Type B pancreatic cell (in vitro differentiated cells): ENCODE data around the gene IFITM2. TPM values are rescaled to one million over a fixed set of nuclear protein-coding genes. Genes with fewer than 3 reads are reported as not detected.

Source experiments
- DNase-seq: peaks from one replicate; pipeline ENCODE4 v3.0.0; 2021; ENCODE audit warnings: mixed read lengths; ENCODE audit not compliant: unreplicated experiment; ENCODE audit errors: extremely low spot score
- H3K27ac Mint-ChIP-seq: 2 replicates; pipeline ENCODE4 v1.8.0; 2021; ENCODE audit warnings: mild to moderate bottlenecking, mixed read lengths
- H3K27me3 Mint-ChIP-seq: 2 replicates; pipeline ENCODE4 v1.8.0; 2021; ENCODE audit warnings: mixed read lengths
- H3K36me3 Mint-ChIP-seq: 2 replicates; pipeline ENCODE4 v1.8.0; 2021; ENCODE audit warnings: mixed read lengths
- H3K4me1 Mint-ChIP-seq: one replicate; pipeline ENCODE4 v1.8.0; 2021; ENCODE audit warnings: mixed read lengths; ENCODE audit not compliant: unreplicated experiment
- H3K4me3 Mint-ChIP-seq: 2 replicates; pipeline ENCODE4 v1.8.0; 2021; ENCODE audit warnings: mild to moderate bottlenecking, mixed read lengths
- H3K9me3 Mint-ChIP-seq: 2 replicates; pipeline ENCODE4 v1.8.0; 2021; ENCODE audit warnings: mixed read lengths
- total RNA-seq: library from RNA; stranded (reverse); gene quantifications from 2 replicates; pipeline ENCODE4 v1.2.1, GENCODE V29; 2021; ENCODE audit warnings: low replicate concordance
- TF ChIP-seq, protein P1 (sequence below): fragments of 200-600 bp; sonication (generic); conservative IDR thresholded peaks from 2 replicates; pipeline ENCODE4 v1.5.0; 2021; ENCODE audit warnings: antibody characterized with exemption, mild to moderate bottlenecking

IFITM2 gene
- total RNA-seq, 1 donor from 2014 or later, result 238 TPM

DNA sequence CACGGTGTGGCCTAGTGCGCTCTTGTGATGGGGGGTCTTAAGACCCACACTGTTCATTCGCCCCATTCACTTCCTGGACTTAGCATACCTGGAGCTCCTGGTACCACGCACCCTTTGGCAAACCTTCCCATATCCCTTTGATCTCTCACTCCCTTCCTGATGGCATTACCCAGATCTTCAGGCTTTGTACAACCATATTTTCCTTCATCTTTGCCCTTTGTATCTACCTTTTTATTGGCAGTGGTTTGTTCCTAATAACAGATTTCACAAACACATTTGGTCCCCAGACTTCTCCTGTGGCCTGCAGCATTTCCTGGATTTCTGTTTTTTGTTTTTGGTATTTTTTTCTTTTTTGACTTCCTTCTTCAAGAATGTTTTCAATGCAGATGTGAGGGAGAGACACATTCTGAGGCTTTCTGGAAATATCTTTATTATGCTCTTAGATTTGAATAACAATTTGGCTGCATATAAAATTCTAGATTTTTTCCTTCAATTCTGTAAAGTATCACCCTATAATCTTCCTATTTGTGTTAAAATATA, 29.1 kb downstream of the IFITM2 start:
- TF ChIP-seq, protein P1, sequence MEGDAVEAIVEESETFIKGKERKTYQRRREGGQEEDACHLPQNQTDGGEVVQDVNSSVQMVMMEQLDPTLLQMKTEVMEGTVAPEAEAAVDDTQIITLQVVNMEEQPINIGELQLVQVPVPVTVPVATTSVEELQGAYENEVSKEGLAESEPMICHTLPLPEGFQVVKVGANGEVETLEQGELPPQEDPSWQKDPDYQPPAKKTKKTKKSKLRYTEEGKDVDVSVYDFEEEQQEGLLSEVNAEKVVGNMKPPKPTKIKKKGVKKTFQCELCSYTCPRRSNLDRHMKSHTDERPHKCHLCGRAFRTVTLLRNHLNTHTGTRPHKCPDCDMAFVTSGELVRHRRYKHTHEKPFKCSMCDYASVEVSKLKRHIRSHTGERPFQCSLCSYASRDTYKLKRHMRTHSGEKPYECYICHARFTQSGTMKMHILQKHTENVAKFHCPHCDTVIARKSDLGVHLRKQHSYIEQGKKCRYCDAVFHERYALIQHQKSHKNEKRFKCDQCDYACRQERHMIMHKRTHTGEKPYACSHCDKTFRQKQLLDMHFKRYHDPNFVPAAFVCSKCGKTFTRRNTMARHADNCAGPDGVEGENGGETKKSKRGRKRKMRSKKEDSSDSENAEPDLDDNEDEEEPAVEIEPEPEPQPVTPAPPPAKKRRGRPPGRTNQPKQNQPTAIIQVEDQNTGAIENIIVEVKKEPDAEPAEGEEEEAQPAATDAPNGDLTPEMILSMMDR, result no peak
- no peaks in the 10 kb centered on the region for H3K9me3 Mint-ChIP-seq
- no peaks in the 10 kb centered on the region for H3K36me3 Mint-ChIP-seq
- peak overlapping the region; percentile 1 for H3K4me3 Mint-ChIP-seq
- H3K27ac Mint-ChIP-seq, result peak overlapping the region; percentile 83
- DNase-seq, result no peak
- H3K4me1 Mint-ChIP-seq, result peaks cover 32% of the 10 kb centered on the region
- peaks cover 3% of the 10 kb centered on the region for H3K27me3 Mint-ChIP-seq

DNA sequence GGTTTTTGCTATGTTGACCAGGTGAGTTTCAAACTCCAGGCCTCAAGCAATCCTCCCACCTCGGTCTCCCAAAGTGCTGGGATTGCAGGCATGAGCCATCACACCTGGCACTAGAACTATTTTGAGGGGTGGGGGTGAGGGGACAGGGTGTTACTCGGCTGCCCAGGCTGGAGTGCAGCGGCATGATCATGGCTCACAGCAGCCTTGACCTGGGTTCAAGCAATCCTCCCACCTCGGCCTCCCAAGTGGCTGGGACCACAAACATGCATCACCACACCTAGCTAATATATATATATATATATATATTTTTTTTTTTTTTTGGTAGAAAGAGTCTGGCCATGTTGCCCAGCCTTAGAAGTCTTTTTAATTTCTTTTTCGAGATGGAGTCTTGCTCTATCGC, 30.1 kb downstream of the IFITM2 start:
- Mint-ChIP-seq H3K9me3 (no peaks in the 10 kb centered on the region), H3K4me1 (peaks cover 37% of the 10 kb centered on the region), H3K4me3 (no peak overlapping the region), H3K36me3 (no peaks in the 10 kb centered on the region), H3K27me3 (peaks cover 3% of the 10 kb centered on the region), H3K27ac (no peak overlapping the region)
- no peak for DNase-seq
- TF ChIP-seq, protein P1, result no peak

DNA sequence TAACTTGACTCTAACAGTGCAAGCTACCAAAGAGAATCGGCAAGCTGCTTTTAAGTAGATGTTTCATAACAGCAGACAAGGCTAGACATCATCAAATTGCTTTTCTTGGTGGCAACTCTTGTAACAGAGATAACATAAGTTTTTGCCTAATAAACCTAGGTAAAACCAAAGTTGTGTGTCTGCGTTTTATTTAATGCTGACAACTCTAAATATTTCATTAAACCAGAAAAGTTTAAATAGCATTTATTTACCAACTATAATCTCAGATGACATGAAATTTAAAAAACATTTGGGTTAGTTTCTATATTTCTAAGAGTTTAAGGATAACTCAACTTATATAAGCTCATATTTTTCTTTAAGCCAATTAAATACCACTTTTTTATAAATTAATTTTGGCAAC, 32.3 kb downstream of the IFITM2 start:
- H3K9me3 Mint-ChIP-seq, result no peaks in the 10 kb centered on the region
- H3K27me3 Mint-ChIP-seq, result peaks cover 3% of the 10 kb centered on the region
- H3K4me1 Mint-ChIP-seq, result peaks cover 22% of the 10 kb centered on the region
- H3K27ac Mint-ChIP-seq, result no peak overlapping the region
- no peak overlapping the region for H3K4me3 Mint-ChIP-seq
- no peak for DNase-seq
- TF ChIP-seq, protein P1, result no peak
- no peaks in the 10 kb centered on the region for H3K36me3 Mint-ChIP-seq

DNA sequence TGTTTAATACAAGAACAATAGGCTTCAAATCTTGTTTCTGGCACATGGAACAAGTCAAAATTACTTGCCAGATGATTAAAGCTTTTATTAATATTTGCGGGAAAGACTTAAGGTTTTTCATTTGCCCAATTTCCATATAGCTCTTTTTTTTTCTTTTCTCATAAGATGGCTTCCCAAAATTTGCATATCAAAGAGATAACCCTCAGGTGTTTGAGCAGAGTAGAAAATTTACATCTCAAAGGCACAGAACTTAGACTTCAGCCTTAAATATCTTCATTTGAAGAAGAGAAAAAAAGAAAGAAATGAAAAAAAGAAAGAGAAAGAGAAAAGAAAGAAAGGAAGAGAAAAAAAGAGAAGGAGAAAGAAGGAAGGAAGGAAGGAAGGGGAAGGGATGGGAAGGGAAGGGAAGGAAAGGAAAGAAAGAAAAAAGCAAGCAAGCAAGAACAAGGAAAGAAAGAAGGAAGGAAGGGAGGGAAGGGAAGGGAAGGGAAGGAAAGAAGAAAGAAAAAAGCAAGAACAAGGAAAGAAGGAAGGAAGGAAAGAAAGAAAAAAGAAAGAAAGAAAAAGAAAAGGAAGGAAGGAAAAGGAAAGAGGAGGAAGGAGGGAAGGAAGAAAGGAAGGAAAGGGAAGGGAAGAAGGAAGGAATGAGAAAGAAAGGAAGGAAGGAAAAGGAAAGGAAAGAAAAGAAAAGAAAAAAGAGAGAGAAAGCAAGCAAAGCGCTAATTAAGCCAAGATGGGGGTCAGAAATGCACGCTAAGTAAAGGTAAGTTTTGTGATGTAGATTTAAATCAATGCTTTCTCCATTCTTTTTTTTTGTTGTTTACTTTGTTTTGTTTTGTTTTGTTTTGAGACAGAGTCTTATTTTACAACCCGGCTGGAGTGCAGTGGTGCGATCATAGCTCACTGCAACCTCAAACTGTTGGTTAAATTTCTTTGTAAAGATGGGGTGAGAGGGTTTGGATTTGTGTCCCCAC, 33.2 kb downstream of the IFITM2 start:
- Mint-ChIP-seq H3K4me3 (no peak overlapping the region), H3K4me1 (peaks cover 16% of the 10 kb centered on the region), H3K27ac (no peak overlapping the region), H3K36me3 (no peaks in the 10 kb centered on the region), H3K9me3 (no peaks in the 10 kb centered on the region), H3K27me3 (peaks cover 3% of the 10 kb centered on the region)
- TF ChIP-seq, protein P1, result no peak
- DNase-seq, result no peak

DNA sequence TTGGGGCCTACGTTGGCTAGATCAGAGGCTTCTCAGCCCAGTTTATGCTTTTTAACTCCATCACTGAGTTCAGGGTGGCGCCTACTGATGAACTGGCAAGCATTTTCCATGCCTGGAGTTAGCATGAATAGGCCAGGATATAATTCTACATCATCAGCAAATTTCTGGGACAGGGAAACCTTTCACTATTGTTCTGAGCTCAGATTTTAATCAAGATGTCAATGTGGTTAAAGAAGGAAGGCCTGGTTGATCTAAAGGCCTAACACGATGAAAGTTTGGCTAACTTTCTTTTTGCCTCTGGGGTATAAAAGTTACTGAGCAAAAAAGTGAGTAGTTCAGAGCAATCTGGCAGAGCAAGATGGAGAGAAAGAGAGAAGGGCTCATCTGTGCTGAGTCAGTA, 34.7 kb downstream of the IFITM2 start:
- no peak overlapping the region for H3K4me3 Mint-ChIP-seq
- no peaks in the 10 kb centered on the region for H3K36me3 Mint-ChIP-seq
- DNase-seq, result no peak
- H3K27ac Mint-ChIP-seq, result peak overlapping the region; percentile 21
- no peaks in the 10 kb centered on the region for H3K9me3 Mint-ChIP-seq
- peaks cover 5% of the 10 kb centered on the region for H3K4me1 Mint-ChIP-seq
- TF ChIP-seq, protein P1, result no peak
- peaks cover 3% of the 10 kb centered on the region for H3K27me3 Mint-ChIP-seq
